ENCODE results near the gene ADI1. TPM values are rescaled to one million over a fixed set of nuclear protein-coding genes. Genes with fewer than 3 reads are reported as not detected.

The ADI1 gene
- total RNA-seq, 1 donor = 66.5 TPM

- DNase-seq (ENCODE audit: low read depth) = peak; percentile 21
- TF ChIP-seq CTCF (IDR thresholded peaks at IDR 0.05; ENCODE audit: insufficient read depth, low read depth, low read length) = no peak
- no peak overlapping the region for H3K4me3 ChIP-seq (ENCODE audit: low read depth, low read length)
Measured at GRCh38 chr2:3490191-3491170, 28.9 kb downstream of the ADI1 start.

- DNase-seq (ENCODE audit: low read depth) = no peak
- H3K4me3 ChIP-seq (ENCODE audit: low read depth, low read length) = no peak overlapping the region
- no peak for TF ChIP-seq CTCF (IDR thresholded peaks at IDR 0.05; ENCODE audit: insufficient read depth, low read depth, low read length)
Measured at GRCh38 chr2:3489764-3490115, 29.6 kb downstream of the ADI1 start.

GRCh38 chr2:3488855-3489763, 30.2 kb downstream of the ADI1 start:
- no peak for DNase-seq (ENCODE audit: low read depth)
- TF ChIP-seq CTCF (IDR thresholded peaks at IDR 0.05; ENCODE audit: insufficient read depth, low read depth, low read length) = no peak
- H3K4me3 ChIP-seq (ENCODE audit: low read depth, low read length) = no peak overlapping the region

GRCh38 chr2:3488061-3488531, 31.2 kb downstream of the ADI1 start:
- no peak for DNase-seq (ENCODE audit: low read depth)
- TF ChIP-seq CTCF (IDR thresholded peaks at IDR 0.05; ENCODE audit: insufficient read depth, low read depth, low read length) = no peak
- H3K4me3 ChIP-seq (ENCODE audit: low read depth, low read length) = no peak overlapping the region

- no peak overlapping the region for H3K4me3 ChIP-seq (ENCODE audit: low read depth, low read length)
- no peak for TF ChIP-seq CTCF (IDR thresholded peaks at IDR 0.05; ENCODE audit: insufficient read depth, low read depth, low read length)
- DNase-seq (ENCODE audit: low read depth) = no peak
Measured at GRCh38 chr2:3487432-3487831, 31.9 kb downstream of the ADI1 start.

GRCh38 chr2:3487028-3487425, 32.3 kb downstream of the ADI1 start:
- no peak for TF ChIP-seq CTCF (IDR thresholded peaks at IDR 0.05; ENCODE audit: insufficient read depth, low read depth, low read length)

More at GRCh38 chr2:3487028-3487425, 32.3 kb downstream of the ADI1 start:
- H3K4me3 ChIP-seq (ENCODE audit: low read depth, low read length) = no peak overlapping the region
- no peak for DNase-seq (ENCODE audit: low read depth)

All from fibroblast of villous mesenchyme (primary cell).